Epidermal melanocyte (primary cell): ENCODE measurements around the gene YBX1.
A peak's percentile ranks its signal among the peaks of the same experiment; 100 is the strongest.

Experiments
- DNase-seq: peaks from one replicate; pipeline ENCODE4 v3.0.0; 2011; ENCODE audit warnings: low spot score; ENCODE audit not compliant: insufficient read length

The YBX1 gene

DNA sequence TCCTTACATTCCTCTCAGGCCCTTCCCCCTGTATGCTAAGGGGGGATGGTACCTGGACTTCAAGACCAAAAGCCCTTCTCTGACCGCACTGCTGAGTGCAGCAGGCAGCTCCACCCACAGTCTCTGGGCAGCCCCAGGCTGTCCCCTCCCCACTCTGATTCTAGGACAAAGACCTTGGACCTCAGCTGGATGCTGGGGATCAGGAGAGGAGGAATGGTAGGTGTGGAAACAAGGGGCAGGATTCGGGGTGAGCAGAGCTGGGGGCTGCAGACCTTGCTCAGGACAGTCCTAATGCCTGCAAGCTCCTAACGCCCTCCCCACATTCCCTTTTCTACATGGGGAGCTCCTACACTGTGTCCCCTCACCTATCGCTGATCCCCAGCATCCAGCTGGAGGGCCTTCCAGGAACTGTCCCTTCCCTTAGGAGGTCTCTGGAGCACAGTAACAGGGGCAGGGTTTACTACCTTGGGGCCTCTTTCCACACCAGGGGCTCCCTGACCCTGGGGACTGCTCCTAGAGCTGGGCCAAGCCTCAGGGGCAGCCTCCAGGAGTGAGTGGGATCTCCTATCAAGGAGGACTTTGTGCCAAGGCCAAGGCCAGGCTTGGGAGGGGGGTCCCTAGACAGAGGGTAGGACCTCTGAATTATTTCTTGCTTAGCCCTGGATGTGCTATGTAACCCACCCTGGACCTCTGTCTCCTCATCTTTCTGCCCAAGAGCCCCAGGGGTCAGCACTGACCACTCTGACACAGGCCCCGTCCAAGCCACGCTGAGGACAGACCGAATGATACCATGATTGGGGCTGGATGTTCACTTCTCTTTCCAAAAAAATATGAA lies 52.2 kb downstream of the YBX1 start:
- DNase-seq: no peak

- no peak for DNase-seq
Observed at GRCh38 chr1:42735056-42735455, 52.8 kb downstream of the YBX1 start.

DNA sequence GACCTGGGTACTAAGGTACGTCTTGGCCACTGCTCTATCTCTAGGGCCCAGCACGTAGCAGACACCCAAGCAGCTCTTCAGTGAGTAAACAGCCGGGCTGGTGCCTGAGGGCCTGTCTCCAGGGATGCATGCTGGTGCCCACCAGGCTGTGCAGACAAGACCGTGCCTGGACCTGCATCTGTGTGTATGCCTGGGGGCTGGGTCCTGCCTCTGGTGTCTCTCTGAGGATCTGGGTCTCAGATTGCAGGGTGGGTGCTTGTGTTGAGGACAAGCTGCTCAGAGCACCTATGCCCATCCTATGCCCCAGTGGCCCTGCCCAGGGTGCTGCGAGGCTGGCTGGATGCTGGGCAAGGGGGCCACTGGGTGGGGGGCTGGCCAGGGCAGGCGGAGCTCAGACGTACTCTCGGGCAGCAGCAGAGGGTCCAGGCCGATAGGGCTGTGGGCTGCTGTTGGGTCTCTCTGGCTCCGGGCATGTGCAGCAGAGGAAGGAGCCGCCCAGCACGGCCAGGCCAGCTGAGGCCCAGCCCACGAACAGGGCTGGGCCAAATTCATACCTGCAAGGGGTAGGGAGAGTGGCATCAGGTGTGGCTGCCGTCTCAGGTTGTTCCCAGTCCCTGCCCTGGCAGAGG lies 53.4 kb downstream of the YBX1 start:
- no peak for DNase-seq

DNA sequence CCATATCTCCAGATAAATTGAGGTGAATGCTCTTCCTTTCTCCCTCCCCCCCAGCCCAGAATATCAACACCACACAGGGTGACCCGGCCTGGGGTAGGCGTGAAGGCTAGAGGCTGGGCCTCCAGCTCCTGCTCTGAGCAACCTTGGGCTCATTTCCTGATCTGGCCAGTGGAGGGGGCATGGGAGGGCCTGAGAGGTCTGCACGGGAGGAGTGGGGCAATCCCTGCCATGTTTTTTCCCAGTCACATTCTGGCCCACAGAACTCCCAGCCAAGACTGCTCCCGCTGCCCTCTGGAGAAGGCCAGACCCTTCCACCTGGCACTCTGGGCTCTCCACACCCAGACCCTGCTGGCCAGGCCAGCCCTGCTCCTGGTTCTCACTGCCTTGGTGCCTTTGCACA lies 53.9 kb downstream of the YBX1 start:
- DNase-seq: no peak

- DNase-seq: no peak
Observed at GRCh38 chr1:42736571-42737200, 54.5 kb downstream of the YBX1 start.

- DNase-seq: no peak
Observed at GRCh38 chr1:42737257-42737656, 55.0 kb downstream of the YBX1 start.

- no peak for DNase-seq
Observed at GRCh38 chr1:42737986-42738677, 55.9 kb downstream of the YBX1 start.

GRCh38 chr1:42738678-42739226 lies 56.5 kb downstream of the YBX1 start:
- DNase-seq: no peak

GRCh38 chr1:42739753-42740700 lies 57.8 kb downstream of the YBX1 start, which contains the start of gene CLDN19:
CLDN19 (minus strand) TSS chr1:42740236; CDS start chr1:42740063, 173 bp downstream.
- no peak for DNase-seq

DNA sequence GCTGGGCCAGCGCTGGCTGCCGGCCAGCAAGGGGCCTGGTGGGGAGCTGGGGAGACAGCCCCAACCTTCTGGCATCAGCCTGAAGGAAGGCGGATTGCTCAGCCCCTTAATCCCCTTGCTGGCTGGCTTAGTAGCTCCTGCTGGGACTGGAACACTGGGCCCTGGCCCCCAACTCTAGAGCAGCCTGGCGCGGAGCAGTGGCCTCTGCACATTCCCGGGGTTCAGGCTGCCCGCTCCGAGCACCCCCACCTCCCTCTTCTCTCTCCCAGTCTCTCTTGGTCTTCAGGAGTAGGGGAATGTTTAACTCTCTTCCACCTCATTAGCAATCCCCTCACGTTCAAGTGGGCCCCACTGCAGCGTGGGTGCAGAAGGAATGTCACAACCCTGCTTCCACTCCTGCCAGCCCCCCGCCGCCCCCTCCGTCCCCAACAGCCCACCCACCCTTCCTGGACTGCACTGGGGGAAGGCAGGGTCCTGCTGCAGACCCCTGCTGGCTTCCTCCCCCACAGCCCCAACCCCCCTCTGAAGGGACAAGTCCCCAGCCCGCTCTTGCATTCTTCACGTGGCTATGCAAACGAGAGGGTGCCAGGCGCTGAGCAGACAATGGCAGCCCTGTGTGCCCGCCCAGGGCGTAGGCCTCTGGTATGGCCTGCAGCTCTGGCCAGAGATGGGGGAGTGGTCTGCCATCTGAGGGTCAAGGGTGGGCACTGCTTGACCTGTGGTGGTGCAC lies 58.8 kb downstream of the YBX1 start:
- DNase-seq: no peak

GRCh38 chr1:42741706-42742105 lies 59.5 kb downstream of the YBX1 start:
- no peak for DNase-seq

GRCh38 chr1:42742141-42742540 lies 59.9 kb downstream of the YBX1 start:
- DNase-seq: no peak

DNA sequence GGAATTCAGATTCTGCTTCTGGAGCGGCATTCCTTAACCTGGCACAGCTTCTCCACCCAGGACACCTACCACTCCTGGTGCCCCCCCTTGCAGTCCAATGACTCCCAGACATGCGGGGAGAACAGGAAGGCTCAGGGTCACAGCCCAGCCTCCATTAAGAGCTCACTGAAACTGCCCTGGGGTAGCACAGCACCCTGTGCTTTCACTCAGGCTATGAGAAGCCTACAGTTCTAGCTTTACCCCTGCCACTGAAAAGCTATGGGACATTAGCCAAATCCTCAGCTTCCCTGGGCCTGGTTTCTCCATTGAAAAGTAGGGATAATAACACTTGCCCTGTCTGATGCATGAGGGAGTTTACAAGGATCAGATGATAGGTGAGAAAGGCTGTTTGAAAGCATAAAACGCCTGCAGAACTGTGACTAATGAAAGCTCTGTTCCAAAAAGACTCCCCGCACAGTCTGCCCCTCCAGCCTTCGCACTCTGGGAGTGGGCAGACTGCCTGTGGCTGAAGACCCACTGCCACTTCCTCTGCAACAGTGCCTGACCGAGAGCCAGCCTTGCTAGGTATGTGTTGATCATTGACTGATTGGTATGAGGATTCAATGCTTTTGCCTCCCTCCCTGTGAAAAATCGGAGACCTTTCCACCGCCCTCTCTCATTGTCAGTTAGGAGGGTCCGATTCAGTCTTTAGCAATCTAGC lies 60.5 kb downstream of the YBX1 start:
- peak; percentile 63 for DNase-seq

- DNase-seq: peak; percentile 64
Observed at GRCh38 chr1:42743317-42744147, 61.3 kb downstream of the YBX1 start.

GRCh38 chr1:42744148-42744413 lies 61.9 kb downstream of the YBX1 start:
- DNase-seq: no peak

DNA sequence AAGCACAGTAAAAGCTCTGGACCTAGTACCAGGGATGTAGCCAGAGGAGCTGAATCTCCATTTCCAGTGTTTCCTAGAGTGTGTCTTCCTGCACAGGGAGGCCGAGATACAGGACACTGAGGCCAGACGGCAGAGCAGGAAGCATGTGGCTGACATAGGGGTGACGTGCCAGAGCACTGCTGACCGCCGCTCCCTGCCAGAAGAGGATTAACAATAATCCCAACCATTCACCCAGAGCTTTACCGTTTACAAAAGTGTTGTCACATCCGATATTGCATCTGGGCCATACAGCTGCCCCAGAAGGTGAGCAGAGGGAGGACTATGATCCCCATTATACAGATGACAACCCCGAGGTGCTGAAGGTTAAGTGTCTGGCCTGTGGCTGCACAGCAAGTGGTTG lies 63.6 kb downstream of the YBX1 start:
- DNase-seq: no peak

DNA sequence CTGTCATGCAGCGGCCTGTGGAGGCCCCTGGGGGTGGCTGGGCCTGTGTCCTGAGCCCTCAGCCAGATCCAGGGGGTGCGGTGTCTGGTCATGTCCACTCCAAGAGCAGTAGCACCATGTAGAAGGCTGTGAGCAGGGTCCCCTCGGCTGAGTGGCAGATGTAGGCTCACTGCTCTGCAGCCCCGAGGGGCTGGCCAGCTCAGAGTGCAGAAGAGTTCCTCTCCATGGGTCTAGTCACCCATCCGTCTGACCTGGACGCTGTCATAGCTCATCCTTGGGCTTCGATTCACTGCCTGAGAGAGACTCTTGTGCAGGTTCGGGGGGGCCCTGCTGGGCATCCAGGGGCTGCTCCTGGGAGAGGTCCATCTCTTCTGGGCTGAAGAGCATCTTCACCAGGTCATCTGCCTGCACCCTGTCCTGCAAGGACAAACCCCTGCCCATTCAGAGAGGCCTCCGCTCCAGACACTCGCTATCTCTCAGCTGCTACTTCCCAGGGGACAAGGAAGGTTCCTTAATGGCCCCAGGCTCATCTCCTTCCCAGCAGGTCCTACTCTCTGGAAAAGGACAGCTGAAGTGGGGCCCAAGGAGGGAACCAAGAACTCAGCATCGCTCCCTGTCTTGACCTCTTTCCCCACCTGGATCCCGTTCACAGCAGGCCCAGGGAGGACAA lies 64.4 kb downstream of the YBX1 start:
- no peak for DNase-seq

DNA sequence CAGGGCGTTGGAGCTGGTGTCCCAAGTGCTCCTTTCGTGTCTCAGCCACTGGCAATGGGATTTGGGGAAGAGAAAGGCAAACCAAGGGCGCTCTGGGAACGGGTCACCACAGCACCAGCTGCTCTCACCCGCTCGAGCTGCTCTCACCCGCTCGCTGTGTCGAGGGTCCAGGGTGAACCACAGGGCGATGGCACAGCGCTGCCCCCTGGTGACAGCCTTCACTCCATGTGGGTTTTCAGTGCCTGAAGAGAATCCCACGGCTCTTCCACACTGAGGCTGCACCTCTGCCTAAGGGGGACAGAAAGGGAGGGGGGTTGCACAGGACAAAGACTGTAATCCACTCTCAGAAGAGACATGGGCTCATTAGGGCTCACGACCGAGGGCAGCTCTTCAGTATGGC lies 64.9 kb downstream of the YBX1 start:
- DNase-seq: no peak
